Middle frontal gyrus (tissue), 1 donor: ENCODE measurements around the gene PCDHAC1.
"Not testable (repeated sequence)": the region's sequence is repeated elsewhere in the genome, so short reads cannot be mapped to it uniquely, and the experiment has no call there.

Experiments
- DNase-seq: peaks from one replicate; pipeline ENCODE4 v3.0.0-alpha.2; 2015; ENCODE audit warnings: low spot score; ENCODE audit errors: extremely low spot score

Gene PCDHAC1

GRCh38 chr5:140925806-140926442 lies at the start of gene PCDHAC1:
Gene PCDHAC1 (plus strand): TSS chr5:140926299. CDS start chr5:140926893, 594 bp downstream.
- DNase-seq, result no peak

GRCh38 chr5:140876541-140877261 lies 49.4 kb upstream of the PCDHAC1 start:
- DNase-seq, result not testable (repeated sequence)

- DNase-seq, result no peak
These were observed 48.9 kb upstream of the PCDHAC1 start for GRCh38 chr5:140877262-140877581.

- no peak for DNase-seq
These were observed 44.1 kb upstream of the PCDHAC1 start, which contains the start of gene PCDHA13 for GRCh38 chr5:140881889-140882590. Gene PCDHA13 (plus strand): TSS chr5:140882124. CDS start chr5:140882269, 145 bp downstream.

GRCh38 chr5:140882591-140882899 lies 43.6 kb upstream of the PCDHAC1 start:
- DNase-seq, result no peak

GRCh38 chr5:140883373-140883772 lies 42.7 kb upstream of the PCDHAC1 start:
- DNase-seq, result no peak

GRCh38 chr5:140883927-140884697 lies 42.0 kb upstream of the PCDHAC1 start:
- DNase-seq, result no peak

GRCh38 chr5:140916325-140916724 lies 9.8 kb upstream of the PCDHAC1 start:
- DNase-seq, result no peak

- peak; percentile 48 for DNase-seq
These were observed 2.5 kb upstream of the PCDHAC1 start for GRCh38 chr5:140923601-140924000.

- peak; percentile 58 for DNase-seq
These were observed 536 bp downstream of the PCDHAC1 start for GRCh38 chr5:140926443-140927227.

- no peak for DNase-seq
These were observed 1.1 kb downstream of the PCDHAC1 start for GRCh38 chr5:140927228-140927573.

GRCh38 chr5:140934964-140935606 lies 9.0 kb downstream of the PCDHAC1 start:
- DNase-seq, result no peak

GRCh38 chr5:140946578-140946977 lies 20.5 kb downstream of the PCDHAC1 start:
- no peak for DNase-seq

GRCh38 chr5:140951636-140952035 lies 25.5 kb downstream of the PCDHAC1 start:
- no peak for DNase-seq

- no peak for DNase-seq
These were observed 27.1 kb downstream of the PCDHAC1 start for GRCh38 chr5:140953234-140953633.

- no peak for DNase-seq
These were observed 36.1 kb downstream of the PCDHAC1 start for GRCh38 chr5:140962190-140962589.

- DNase-seq, result no peak
These were observed 38.3 kb downstream of the PCDHAC1 start for GRCh38 chr5:140964356-140964755.

- DNase-seq, result no peak
These were observed 39.8 kb downstream of the PCDHAC1 start for GRCh38 chr5:140965905-140966292.

GRCh38 chr5:140966293-140967225 lies 40.5 kb downstream of the PCDHAC1 start, which contains the start of gene PCDHAC2:
Gene PCDHAC2 (plus strand): TSS chr5:140966476. CDS start chr5:140966767, 291 bp downstream.
- peak; percentile 53 for DNase-seq
